GM12864 (cell line): ENCODE results near the gene TNIK.
"Not testable (repeated sequence)": the region's sequence is repeated elsewhere in the genome, so short reads cannot be mapped to it uniquely, and the experiment has no call there.

Experiments
- DNase-seq: peaks from one replicate; pipeline ENCODE4 v3.0.0-alpha.2; 2011; ENCODE audit warnings: low read depth
- H3K4me3 ChIP-seq: 2 replicates; pipeline ENCODE4 v1.5.1; 2011; ENCODE audit warnings: mild to moderate bottlenecking, low read depth, low read length, control low read depth
- CTCF ChIP-seq: IDR thresholded peaks from 2 replicates; pipeline ENCODE4 v1.5.1; 2011; ENCODE audit warnings: low read depth, mild to moderate bottlenecking, moderate library complexity, low read length, control low read depth, inconsistent platforms; ENCODE audit errors: missing control alignments

TNIK gene

GRCh38 chr3:171388527-171388926 lies 71.7 kb downstream of the TNIK start:
- TF ChIP-seq CTCF, result no peak
- DNase-seq, result no peak
- H3K4me3 ChIP-seq, result no peak overlapping the region

- DNase-seq, result no peak
- TF ChIP-seq CTCF, result no peak
- H3K4me3 ChIP-seq, result no peak overlapping the region
These were observed 73.1 kb downstream of the TNIK start for GRCh38 chr3:171387062-171387461.

- DNase-seq, result no peak
- TF ChIP-seq CTCF, result no peak
- H3K4me3 ChIP-seq, result no peak overlapping the region
These were observed 75.1 kb downstream of the TNIK start for GRCh38 chr3:171385086-171385485.

DNA sequence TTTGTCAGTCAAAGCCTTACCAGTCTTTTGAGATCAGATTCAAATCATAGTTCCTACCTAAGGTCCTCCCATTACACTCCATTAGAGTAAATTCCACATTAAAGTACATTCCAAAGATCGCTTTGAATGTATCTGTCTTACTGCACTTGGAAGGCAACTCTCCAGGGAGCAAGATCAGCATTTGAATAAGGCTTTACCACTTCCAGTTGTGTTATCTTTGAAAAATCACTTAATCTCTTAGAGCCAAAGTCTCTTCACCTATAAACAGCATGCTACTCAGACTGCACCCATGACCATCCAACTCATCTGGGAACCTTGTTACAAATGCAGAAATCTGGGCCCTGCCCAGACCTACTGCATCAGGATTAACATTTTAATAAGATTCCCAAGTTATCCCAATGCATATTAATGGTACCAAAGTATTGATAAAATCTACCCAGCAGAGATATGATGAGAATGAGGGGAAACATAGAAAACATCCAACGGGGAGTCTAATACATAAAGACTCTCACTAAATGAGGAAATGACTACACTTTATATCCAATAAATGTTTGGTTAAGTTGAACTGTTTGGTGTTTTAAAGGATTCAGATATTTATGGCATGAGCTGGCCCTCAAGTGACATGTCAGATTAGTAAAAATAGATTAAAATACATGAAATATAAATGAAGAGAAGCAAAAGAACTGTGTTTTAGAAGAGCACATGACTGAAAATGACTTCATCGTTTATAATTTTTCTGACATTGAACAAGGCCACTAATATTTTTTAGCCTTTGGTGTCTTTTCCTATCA lies 75.9 kb downstream of the TNIK start:
- TF ChIP-seq CTCF, result no peak
- no peak overlapping the region for H3K4me3 ChIP-seq
- DNase-seq, result no peak

DNA sequence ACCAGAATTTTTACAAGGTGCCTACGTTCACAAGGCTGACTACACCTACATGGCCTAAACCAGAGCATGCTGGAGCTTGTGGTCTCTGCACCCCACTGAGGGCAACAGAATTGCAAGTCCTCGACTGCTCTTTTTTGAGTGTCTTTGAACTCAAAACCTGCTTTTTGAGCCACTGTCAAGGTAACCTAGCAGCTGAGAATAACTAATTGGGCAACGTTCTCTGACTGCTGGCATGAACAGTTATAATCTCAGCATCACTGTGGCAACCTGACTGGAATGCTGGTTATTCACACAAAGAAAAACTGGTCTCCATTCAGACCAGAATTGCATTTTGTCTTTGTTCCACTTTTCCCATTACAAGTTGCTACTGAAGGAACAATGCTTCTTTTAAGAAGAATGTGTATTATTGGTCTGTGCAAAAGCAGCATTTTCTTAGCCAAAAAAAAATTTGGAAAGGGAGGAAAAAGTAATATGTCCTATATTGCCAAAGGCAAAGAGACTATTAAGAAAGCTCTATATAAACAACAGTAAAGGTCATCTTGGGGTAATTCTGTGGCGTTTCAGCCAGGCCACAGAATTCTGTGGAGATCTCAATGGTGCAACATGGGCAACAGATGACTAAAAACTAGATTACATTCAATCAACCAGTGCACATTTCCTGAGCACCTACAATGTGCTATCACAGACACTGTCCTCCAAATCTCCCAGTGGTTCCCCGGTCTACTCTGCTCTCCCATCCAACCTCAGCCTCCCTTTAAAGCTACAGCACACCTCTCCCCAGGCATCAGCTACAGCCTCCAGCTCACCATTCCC lies 76.8 kb downstream of the TNIK start:
- H3K4me3 ChIP-seq, result no peak overlapping the region
- DNase-seq, result no peak
- TF ChIP-seq CTCF, result no peak

GRCh38 chr3:171382347-171382746 lies 77.9 kb downstream of the TNIK start:
- DNase-seq, H3K4me3 ChIP-seq: not testable (repeated sequence)

DNA sequence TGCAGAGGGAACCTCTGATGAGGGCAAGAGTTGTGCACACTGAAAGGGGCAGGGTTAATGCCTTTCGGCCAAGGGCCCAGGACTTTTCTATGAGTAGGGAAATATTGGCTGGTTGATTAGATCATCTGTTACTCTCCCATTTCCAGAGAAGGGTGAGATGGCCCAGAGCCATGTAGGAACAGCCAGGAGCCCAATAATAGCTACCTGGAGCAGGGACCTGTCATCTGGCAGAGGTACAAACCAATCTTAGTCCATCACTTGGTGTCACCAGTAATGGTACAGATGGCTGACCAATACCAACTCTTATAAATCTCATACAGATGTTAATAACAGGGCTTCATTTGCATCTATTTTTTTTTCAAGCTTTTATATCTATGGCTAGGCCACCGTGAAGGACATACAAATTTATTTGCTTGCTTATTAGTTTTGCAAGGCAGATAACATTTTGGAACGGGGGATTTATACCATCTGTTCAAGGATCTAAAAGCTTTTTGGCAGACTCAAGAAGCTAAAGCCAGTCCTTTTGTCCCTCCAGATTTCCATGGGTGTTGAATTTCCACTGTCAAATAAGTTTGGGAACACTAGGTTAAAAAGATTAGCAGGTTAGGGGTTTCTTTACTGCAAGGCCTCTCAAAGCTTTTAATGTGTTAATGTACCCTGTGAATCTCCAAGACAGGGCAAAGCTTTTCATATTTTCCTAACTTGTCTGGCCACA lies 79.3 kb downstream of the TNIK start:
- no peak overlapping the region for H3K4me3 ChIP-seq
- no peak for TF ChIP-seq CTCF
- DNase-seq, result no peak
